Measurements from ENCODE around the gene ARL6IP1. TPM values are rescaled to one million over a fixed set of nuclear protein-coding genes. Genes with fewer than 3 reads are reported as not detected.

Gene ARL6IP1
- polyA plus RNA-seq, 1 of the 3 experiments (the other 2 are of a cell fraction): 95.8 TPM

DNA sequence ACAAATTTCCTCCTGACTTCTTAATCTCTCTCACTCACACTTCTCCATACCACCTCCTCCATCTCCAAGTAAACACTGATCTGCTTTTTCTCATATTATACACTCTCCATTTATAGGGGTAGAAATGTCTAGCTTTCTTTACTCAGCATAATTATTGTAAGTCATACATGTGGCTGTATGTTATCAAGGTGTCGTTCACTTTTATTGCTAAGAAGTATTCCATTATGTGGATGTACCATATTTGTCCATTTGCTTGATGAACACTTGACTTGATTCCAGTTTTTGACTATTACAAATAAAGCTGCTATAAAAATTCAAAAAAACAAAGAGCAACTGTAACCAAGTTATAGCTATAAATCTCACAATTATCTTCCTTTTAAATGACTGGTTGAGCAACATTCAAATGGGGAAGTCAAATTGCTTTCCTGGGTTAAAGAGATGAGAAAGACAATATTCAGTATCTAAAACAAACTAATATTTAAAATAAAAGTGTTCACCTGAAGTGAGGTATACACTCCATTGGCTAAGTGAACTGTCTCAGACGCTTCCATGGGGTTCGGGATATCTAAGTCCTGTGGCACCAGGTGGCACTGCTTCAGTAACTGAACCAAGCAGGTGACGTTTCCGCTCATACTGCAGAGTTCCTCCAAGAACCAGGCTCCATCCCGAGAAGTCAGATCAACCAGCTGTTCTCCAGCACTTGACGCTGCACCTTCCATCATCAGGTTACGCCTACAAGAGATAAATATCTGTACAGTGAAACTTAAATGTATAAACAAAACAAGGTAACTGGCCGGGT lies 32.6 kb upstream of the ARL6IP1 start:
- POLR2A ChIA-PET: no interaction called here
- peaks cover 93% of the 10 kb centered on the region in 2 experiments for H3K36me3 ChIP-seq (replicated peaks in 1 of 2; ENCODE audit: control insufficient read depth in 1 of 2, insufficient read depth in 2 of 2, low read length in 1 of 2)
- CTCF ChIA-PET: interaction anchor here (1.2 to 2.3 kb wide), 3 partner anchors 9 to 130 kb away, joined by 3 to 5 read pairs (median 4); partner anchors contain the start of gene ARL6IP1

More for the DNA sequence above, 32.6 kb upstream of the ARL6IP1 start:
- Histone ChIP-seq H3K4me1 (ENCODE audit: control insufficient read depth in 1 of 2, insufficient read depth in 2 of 2, low read depth in 1 of 2, low read length in 1 of 2) (no peaks in the 10 kb centered on the region), H3K4me2 (no peak overlapping the region), H3K79me2 (ENCODE audit: insufficient read depth) (no peaks in the 10 kb centered on the region), H3K9ac (no peak overlapping the region), H2AFZ (ENCODE audit: low read depth) (no peak overlapping the region), H3F3A (replicated peaks; ENCODE audit: insufficient read depth) (peaks cover 12% of the 10 kb centered on the region), H3K27ac (ENCODE audit: low read depth in 2 of 2, low read length in 1 of 2) (no peak overlapping the region), H3K9me2 (no peaks in the 10 kb centered on the region), H3K9me3 (no peaks in the 10 kb centered on the region), H4K20me1 (ENCODE audit: insufficient read depth) (no peaks in the 10 kb centered on the region), H3K4me3 (ENCODE audit: low read depth in 2 of 2, low read length in 1 of 2) (no peak overlapping the region), H3K27me3 (ENCODE audit: insufficient read depth) (no peaks in the 10 kb centered on the region)
- DNase-seq: no peak
- WGBS (ENCODE audit: low lambda C conversion rate): 96% methylated on average over 9 of the region's 9 CpGs
- TF ChIP-seq EZH2phosphoT487 (IDR thresholded peaks at IDR 0.05; ENCODE audit: borderline replicate concordance, low read depth): no peak
- no peak for TF ChIP-seq EP300 (IDR thresholded peaks at IDR 0.05; ENCODE audit: borderline replicate concordance in 1 of 2, low read depth in 1 of 2, low read length in 1 of 2)
- TF ChIP-seq RAD21 (IDR thresholded peaks at IDR 0.05; ENCODE audit: low read length): no peak
- no peak for TF ChIP-seq MAX (IDR thresholded peaks at IDR 0.05; ENCODE audit: low read depth)
- TF ChIP-seq MEF2A (IDR thresholded peaks at IDR 0.05; ENCODE audit: borderline replicate concordance, low read depth): no peak
- no peak for TF ChIP-seq SIN3A (IDR thresholded peaks at IDR 0.05; ENCODE audit: borderline replicate concordance, low read depth, low read length)
- TF ChIP-seq SMC3 (IDR thresholded peaks at IDR 0.05; ENCODE audit: low read depth, low read length): no peak
- no peak for TF ChIP-seq TEAD4 (IDR thresholded peaks at IDR 0.05; ENCODE audit: borderline replicate concordance, insufficient read depth)
- no peak for TF ChIP-seq ZBTB33 (IDR thresholded peaks at IDR 0.05; ENCODE audit: borderline replicate concordance, low read depth)
- no peak for TF ChIP-seq RCOR1 (IDR thresholded peaks at IDR 0.05; ENCODE audit: low read length)
- no peak for TF ChIP-seq CHD2 (IDR thresholded peaks at IDR 0.05; ENCODE audit: low read length, partially characterized antibody)
- no peak for TF ChIP-seq FOXM1 (IDR thresholded peaks at IDR 0.05; ENCODE audit: low read depth)
- TF ChIP-seq GABPA (IDR thresholded peaks at IDR 0.05; ENCODE audit: low read depth): no peak
- TF ChIP-seq PBX3 (IDR thresholded peaks at IDR 0.05): no peak
- no peak for TF ChIP-seq YY1 (IDR thresholded peaks at IDR 0.05; ENCODE audit: low read depth)
- no peak for TF ChIP-seq NFIC (IDR thresholded peaks at IDR 0.05; ENCODE audit: borderline replicate concordance)
- no peak for TF ChIP-seq FOSL2 (IDR thresholded peaks at IDR 0.05; ENCODE audit: borderline replicate concordance, low read depth)
- TF ChIP-seq MXI1 (IDR thresholded peaks at IDR 0.05; ENCODE audit: low read depth, low read length): no peak
- no peak for TF ChIP-seq POLR2AphosphoS5 (IDR thresholded peaks at IDR 0.05; ENCODE audit: low read depth, low read length)
- TF ChIP-seq RXRA (IDR thresholded peaks at IDR 0.05; ENCODE audit: borderline replicate concordance, low read depth): no peak
